ENCODE measurements around the gene ADAMTS14.
"Not testable (repeated sequence)": the region's sequence is repeated elsewhere in the genome, so short reads cannot be mapped to it uniquely, and the experiment has no call there.

The ADAMTS14 gene

GRCh38 chr10:70666960-70667798 is 5.1 kb upstream of the ADAMTS14 start:
- Histone ChIP-seq H3K4me1 (ENCODE audit: control insufficient read depth in 5 of 5, insufficient read depth in 5 of 5, low read length in 5 of 5) (peaks cover 0 to 10% (median 4%) of the 10 kb centered on the region in 5 donors), H3K9me3 (ENCODE audit: control insufficient read depth in 5 of 5, low read length in 5 of 5) (no peaks in the 10 kb centered on the region), H3K27ac (ENCODE audit: low read depth, low read length) (no peak overlapping the region)

GRCh38 chr10:70667818-70668217 is 4.5 kb upstream of the ADAMTS14 start:
- not testable (repeated sequence) for H3K9me3 ChIP-seq (ENCODE audit: control insufficient read depth in 5 of 5, low read length in 5 of 5); H3K4me3 ChIP-seq (ENCODE audit: low read depth in 1 of 5, low read length in 5 of 5); H3K9ac ChIP-seq (ENCODE audit: low read length in 5 of 5); H3K27ac ChIP-seq (ENCODE audit: low read depth, low read length); H3K36me3 ChIP-seq (ENCODE audit: control insufficient read depth in 5 of 5, insufficient read depth in 5 of 5, low read length in 5 of 5)
- H3K27me3 ChIP-seq (ENCODE audit: control insufficient read depth in 5 of 5, insufficient read depth in 4 of 5, low read length in 5 of 5): peaks cover 2 to 13% (median 8%) of the 10 kb centered on the region in 5 donors
- H3K4me1 ChIP-seq (ENCODE audit: control insufficient read depth in 5 of 5, insufficient read depth in 5 of 5, low read length in 5 of 5): peaks cover 0 to 14% (median 8%) of the 10 kb centered on the region in 5 donors

More at GRCh38 chr10:70666960-70667798, 5.1 kb upstream of the ADAMTS14 start:
- H3K36me3 ChIP-seq (ENCODE audit: control insufficient read depth in 5 of 5, insufficient read depth in 5 of 5, low read length in 5 of 5): no peaks in the 10 kb centered on the region
- no peak overlapping the region for H3K9ac ChIP-seq (ENCODE audit: low read length in 5 of 5)
- H3K27me3 ChIP-seq (ENCODE audit: control insufficient read depth in 5 of 5, insufficient read depth in 4 of 5, low read length in 5 of 5): peaks cover 0 to 10% (median 5%) of the 10 kb centered on the region in 5 donors
- H3K4me3 ChIP-seq (ENCODE audit: low read depth in 1 of 5, low read length in 5 of 5): no peak overlapping the region

DNA sequence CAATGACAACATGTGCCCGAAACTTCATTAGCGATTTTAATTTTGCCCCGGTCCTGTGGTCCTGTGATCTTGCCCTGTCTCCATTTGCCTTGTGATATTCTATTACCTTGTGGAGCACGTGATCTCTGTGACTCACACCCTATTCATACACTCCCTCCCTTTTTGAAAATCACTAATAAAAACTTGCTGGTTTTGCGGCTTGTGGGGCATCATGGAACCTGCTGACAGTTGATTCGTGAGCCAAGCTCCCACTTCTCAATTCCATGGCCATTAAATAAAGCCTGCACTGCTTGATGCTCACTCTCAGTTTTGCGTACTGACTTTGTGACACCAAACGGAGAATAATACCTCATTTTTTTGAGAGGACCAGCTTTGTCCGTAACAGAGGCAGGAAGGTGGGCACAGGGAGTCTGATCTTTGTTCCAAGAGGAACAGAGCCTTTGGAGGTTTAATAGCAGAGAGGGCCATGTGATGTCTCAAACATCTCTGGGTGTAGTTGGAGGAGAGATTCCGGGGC is 3.8 kb upstream of the ADAMTS14 start:
- Histone ChIP-seq H3K27me3 (ENCODE audit: control insufficient read depth in 5 of 5, insufficient read depth in 4 of 5, low read length in 5 of 5) (peaks cover 9 to 20% (median 15%) of the 10 kb centered on the region in 5 donors), H3K9me3 (ENCODE audit: control insufficient read depth in 5 of 5, low read length in 5 of 5) (no peaks in the 10 kb centered on the region), H3K9ac (ENCODE audit: low read length in 5 of 5) (no peak overlapping the region), H3K27ac (ENCODE audit: low read depth, low read length) (no peak overlapping the region), H3K4me1 (ENCODE audit: control insufficient read depth in 5 of 5, insufficient read depth in 5 of 5, low read length in 5 of 5) (peaks cover 0 to 16% (median 14%) of the 10 kb centered on the region in 5 donors), H3K36me3 (ENCODE audit: control insufficient read depth in 5 of 5, insufficient read depth in 5 of 5, low read length in 5 of 5) (no peaks in the 10 kb centered on the region), H3K4me3 (ENCODE audit: low read depth in 1 of 5, low read length in 5 of 5) (no peak overlapping the region)

DNA sequence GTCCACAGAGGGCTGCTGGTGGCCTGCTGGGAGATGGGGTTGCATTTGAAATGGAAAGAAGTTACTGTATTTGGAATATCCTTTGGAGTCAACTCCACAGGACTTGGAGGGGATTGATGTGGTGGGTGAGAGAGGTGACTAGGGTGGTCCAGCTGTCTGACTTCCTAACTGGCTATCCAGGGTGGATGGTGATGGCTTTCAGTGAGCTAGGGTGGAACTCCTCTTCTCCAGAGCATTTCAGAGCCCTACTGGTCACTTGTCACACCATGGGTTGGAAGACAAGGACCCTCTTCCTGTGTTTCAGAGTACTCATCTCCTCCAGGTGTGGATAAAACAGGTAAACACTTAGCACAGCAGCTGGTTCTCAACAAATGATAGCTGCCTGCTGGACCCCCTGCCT is 3.3 kb upstream of the ADAMTS14 start:
- H3K27me3 ChIP-seq (ENCODE audit: control insufficient read depth in 5 of 5, insufficient read depth in 4 of 5, low read length in 5 of 5): peaks cover 11 to 25% (median 20%) of the 10 kb centered on the region in 5 donors
- no peak overlapping the region for H3K4me3 ChIP-seq (ENCODE audit: low read depth in 1 of 5, low read length in 5 of 5)
- H3K9ac ChIP-seq (ENCODE audit: low read length in 5 of 5): no peak overlapping the region
- H3K9me3 ChIP-seq (ENCODE audit: control insufficient read depth in 5 of 5, low read length in 5 of 5): no peaks in the 10 kb centered on the region
- H3K27ac ChIP-seq (ENCODE audit: low read depth, low read length): no peak overlapping the region
- H3K4me1 ChIP-seq (ENCODE audit: control insufficient read depth in 5 of 5, insufficient read depth in 5 of 5, low read length in 5 of 5): peaks cover 0 to 16% (median 14%) of the 10 kb centered on the region in 5 donors
- H3K36me3 ChIP-seq (ENCODE audit: control insufficient read depth in 5 of 5, insufficient read depth in 5 of 5, low read length in 5 of 5): no peaks in the 10 kb centered on the region

GRCh38 chr10:70669732-70670317 is 2.5 kb upstream of the ADAMTS14 start:
- Histone ChIP-seq H3K27me3 (ENCODE audit: control insufficient read depth in 5 of 5, insufficient read depth in 4 of 5, low read length in 5 of 5) (peaks cover 13 to 33% (median 26%) of the 10 kb centered on the region in 5 donors), H3K4me3 (ENCODE audit: low read depth in 1 of 5, low read length in 5 of 5) (no peak overlapping the region), H3K9me3 (ENCODE audit: control insufficient read depth in 5 of 5, low read length in 5 of 5) (no peaks in the 10 kb centered on the region), H3K36me3 (ENCODE audit: control insufficient read depth in 5 of 5, insufficient read depth in 5 of 5, low read length in 5 of 5) (no peaks in the 10 kb centered on the region), H3K9ac (ENCODE audit: low read length in 5 of 5) (no peak overlapping the region), H3K4me1 (ENCODE audit: control insufficient read depth in 5 of 5, insufficient read depth in 5 of 5, low read length in 5 of 5) (peaks cover 0 to 15% (median 12%) of the 10 kb centered on the region in 5 donors), H3K27ac (ENCODE audit: low read depth, low read length) (no peak overlapping the region)

DNA sequence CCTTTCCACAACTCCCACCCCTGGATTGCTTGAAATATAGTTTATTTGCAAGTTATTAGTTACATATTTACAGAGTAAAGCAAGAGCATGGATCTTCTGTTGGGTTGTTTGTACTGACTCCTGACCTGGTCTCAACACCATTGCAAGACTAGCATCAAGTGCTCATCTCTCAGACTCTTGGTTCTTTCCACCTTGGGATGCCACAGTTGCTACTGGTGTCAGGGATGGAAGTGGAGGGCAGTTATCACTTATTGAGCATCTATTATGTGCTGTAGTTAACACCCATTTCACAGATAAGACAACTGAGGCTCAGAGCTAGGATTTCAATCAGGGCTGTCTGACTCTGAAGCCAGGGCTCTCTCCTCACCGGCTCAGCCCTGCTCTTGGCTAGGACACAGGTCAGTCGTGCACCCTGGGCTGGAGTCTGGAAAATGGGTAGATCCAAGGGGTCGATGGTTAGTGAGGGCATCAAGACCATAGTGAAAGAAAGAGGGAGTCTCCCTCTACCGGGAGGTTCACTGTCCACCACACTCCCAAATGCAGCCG is 614 bp upstream of the ADAMTS14 start:
- H3K27ac ChIP-seq (ENCODE audit: low read depth, low read length): no peak overlapping the region
- H3K9ac ChIP-seq (ENCODE audit: low read length in 5 of 5): no peak overlapping the region
- H3K4me3 ChIP-seq (ENCODE audit: low read depth in 1 of 5, low read length in 5 of 5): peak overlapping the region in 4 of 5 donors; percentile 14 to 57 (median 44)
- no peaks in the 10 kb centered on the region for H3K36me3 ChIP-seq (ENCODE audit: control insufficient read depth in 5 of 5, insufficient read depth in 5 of 5, low read length in 5 of 5)
- peaks cover 16 to 37% (median 31%) of the 10 kb centered on the region in 5 donors for H3K27me3 ChIP-seq (ENCODE audit: control insufficient read depth in 5 of 5, insufficient read depth in 4 of 5, low read length in 5 of 5)
- H3K9me3 ChIP-seq (ENCODE audit: control insufficient read depth in 5 of 5, low read length in 5 of 5): no peaks in the 10 kb centered on the region
- peaks cover 0 to 15% (median 12%) of the 10 kb centered on the region in 5 donors for H3K4me1 ChIP-seq (ENCODE audit: control insufficient read depth in 5 of 5, insufficient read depth in 5 of 5, low read length in 5 of 5)

GRCh38 chr10:70673043-70673928 is 980 bp downstream of the ADAMTS14 start:
- no peaks in the 10 kb centered on the region for H3K36me3 ChIP-seq (ENCODE audit: control insufficient read depth in 5 of 5, insufficient read depth in 5 of 5, low read length in 5 of 5)
- H3K4me1 ChIP-seq (ENCODE audit: control insufficient read depth in 5 of 5, insufficient read depth in 5 of 5, low read length in 5 of 5): peaks cover 0 to 16% (median 14%) of the 10 kb centered on the region in 5 donors
- no peak overlapping the region for H3K27ac ChIP-seq (ENCODE audit: low read depth, low read length)
- H3K27me3 ChIP-seq (ENCODE audit: control insufficient read depth in 5 of 5, insufficient read depth in 4 of 5, low read length in 5 of 5): peaks cover 16 to 37% (median 31%) of the 10 kb centered on the region in 5 donors
- no peak overlapping the region for H3K9ac ChIP-seq (ENCODE audit: low read length in 5 of 5)
- H3K9me3 ChIP-seq (ENCODE audit: control insufficient read depth in 5 of 5, low read length in 5 of 5): no peaks in the 10 kb centered on the region
- peak overlapping the region in 3 of 5 donors; percentile 6 to 47 (median 22) for H3K4me3 ChIP-seq (ENCODE audit: low read depth in 1 of 5, low read length in 5 of 5)

GRCh38 chr10:70673929-70674559 is 1.7 kb downstream of the ADAMTS14 start:
- Histone ChIP-seq H3K27ac (ENCODE audit: low read depth, low read length) (no peak overlapping the region), H3K9ac (ENCODE audit: low read length in 5 of 5) (no peak overlapping the region), H3K4me3 (ENCODE audit: low read depth in 1 of 5, low read length in 5 of 5) (no peak overlapping the region), H3K4me1 (ENCODE audit: control insufficient read depth in 5 of 5, insufficient read depth in 5 of 5, low read length in 5 of 5) (peaks cover 0 to 16% (median 14%) of the 10 kb centered on the region in 5 donors), H3K36me3 (ENCODE audit: control insufficient read depth in 5 of 5, insufficient read depth in 5 of 5, low read length in 5 of 5) (no peaks in the 10 kb centered on the region), H3K9me3 (ENCODE audit: control insufficient read depth in 5 of 5, low read length in 5 of 5) (no peaks in the 10 kb centered on the region), H3K27me3 (ENCODE audit: control insufficient read depth in 5 of 5, insufficient read depth in 4 of 5, low read length in 5 of 5) (peaks cover 16 to 37% (median 31%) of the 10 kb centered on the region in 5 donors)

Measured in subcutaneous abdominal adipose tissue (tissue), 5 donors.